PC-3 (cell line): ENCODE results near the gene ETFB. TPM values are rescaled to one million over a fixed set of nuclear protein-coding genes. Genes with fewer than 3 reads are reported as not detected.
A peak's percentile ranks its signal among the peaks of the same experiment; 100 is the strongest.

Experiments
- ATAC-seq: fragments of 200-7000 bp; cut with Tn5 transposase; 2 replicates; pipeline ENCODE4 v1.9.1; 2020; ENCODE audit warnings: mild to moderate bottlenecking, moderate library complexity
- BruUV-seq: library from RNA; stranded (reverse); fragments of 400-500 nt; replicated peaks from 2 replicates; lab custom pipeline; 2021; lab: Mats Ljungman, UMichigan
- CTCF ChIA-PET: fragments of 300-600 bp; sonication (Branson Sonifier 250); formaldehyde crosslinking; loops from one replicate; lab custom pipeline; 2022; ENCODE audit warnings: antibody characterized with exemption; lab: Charles Lee
- POLR2A ChIA-PET: fragments of 300-600 bp; sonication (Branson Sonifier 250); formaldehyde crosslinking; loops from one replicate; lab custom pipeline; 2022; ENCODE audit warnings: antibody characterized with exemption; ENCODE audit not compliant: unreplicated experiment; lab: Charles Lee
- DNase-seq: peaks from one replicate; pipeline ENCODE4 v3.0.0-alpha.2; 2015
- H2AFZ ChIP-seq: fragments of 300-600 bp; sonication (generic); 2 replicates; pipeline ENCODE4 v1.6.0; 2016; ENCODE audit warnings: antibody characterized with exemption, low read length
- H3F3A ChIP-seq: fragments of 300-600 bp; sonication (generic); one replicate; pipeline ENCODE4 v1.6.0; 2017; ENCODE audit warnings: antibody characterized with exemption, low read length, control low read depth, mild to moderate bottlenecking; ENCODE audit not compliant: unreplicated experiment
- H3K27ac ChIP-seq: fragments of 300-600 bp; sonication (generic); 2 replicates; pipeline ENCODE4 v1.5.1; 2016; ENCODE audit warnings: mild to moderate bottlenecking, low read length
- H3K27me3 ChIP-seq: fragments of 300-600 bp; sonication (generic); 2 replicates; pipeline ENCODE4 v1.6.1; 2016; ENCODE audit warnings: low read length, mixed read lengths
- H3K36me3 ChIP-seq: fragments of 300-600 bp; sonication (generic); 2 replicates; pipeline ENCODE4 v1.6.1; 2016; ENCODE audit warnings: low read depth, mixed run types, low read length, mixed read lengths
- H3K4me1 ChIP-seq: fragments of 300-600 bp; sonication (generic); 2 replicates; pipeline ENCODE4 v1.5.1; 2016; ENCODE audit warnings: low read length; ENCODE audit not compliant: insufficient read depth
- H3K4me2 ChIP-seq: fragments of 300-600 bp; sonication (generic); 2 replicates; pipeline ENCODE4 v1.6.0; 2016; ENCODE audit warnings: low read length
- H3K4me3 ChIP-seq: fragments of 300-600 bp; sonication (generic); 2 replicates; pipeline ENCODE4 v1.5.1; 2016; ENCODE audit warnings: mild to moderate bottlenecking, low read length, mixed read lengths
- H3K79me2 ChIP-seq: fragments of 300-600 bp; sonication (generic); 2 replicates; pipeline ENCODE4 v1.6.1; 2017; ENCODE audit warnings: low read length, mixed read lengths
- H3K9ac ChIP-seq: fragments of 300-600 bp; sonication (generic); 2 replicates; pipeline ENCODE4 v1.6.0; 2016; ENCODE audit warnings: mild to moderate bottlenecking, low read length
- H3K9me2 ChIP-seq: fragments of 300-600 bp; sonication (generic); replicated peaks from 2 replicates; pipeline ENCODE4 v1.6.1; 2016; ENCODE audit warnings: mixed run types, low read length, mixed read lengths
- H3K9me3 ChIP-seq: fragments of 300-600 bp; sonication (generic); 2 replicates; pipeline ENCODE4 v1.6.1; 2016; ENCODE audit warnings: low read length, mixed read lengths
- H4K20me1 ChIP-seq: fragments of 300-600 bp; sonication (generic); 2 replicates; pipeline ENCODE4 v1.6.1; 2016; ENCODE audit warnings: low read length, mixed read lengths
- EZH2 ChIP-seq: fragments of 300-600 bp; sonication (generic); IDR thresholded peaks from one replicate; pipeline ENCODE4 v1.6.1; 2017; ENCODE audit warnings: antibody characterized with exemption, mild to moderate bottlenecking, low read length; ENCODE audit not compliant: unreplicated experiment
- EZH2phosphoT487 ChIP-seq: fragments of 300-600 bp; sonication (generic); IDR thresholded peaks from 2 replicates; pipeline ENCODE4 v1.6.1; 2018; ENCODE audit warnings: mild to moderate bottlenecking, antibody characterized with exemption, low read length, borderline replicate concordance
- intact Hi-C: fragments of 100-400 bp; cut with micrococcal nuclease; formaldehyde crosslinking; loops from 2 replicates; pipeline ENCODE4 v1.9.0; 2023
- total RNA-seq: library from RNA; depleted of rRNA; stranded (reverse); fragments of >200 nt; gene quantifications from 2 replicates; pipeline ENCODE4 v1.2.3, GENCODE V29; 2014
- TF ChIP-seq, protein P1 (sequence below): fragments of 300-600 bp; sonication (generic); conservative IDR thresholded peaks from 2 replicates; pipeline ENCODE4 v1.5.1; 2017; ENCODE audit warnings: antibody characterized with exemption, low read depth, mild to moderate bottlenecking, low read length

ETFB gene
- total RNA-seq, 1 experiment from 2014 or later: 249 TPM

DNA sequence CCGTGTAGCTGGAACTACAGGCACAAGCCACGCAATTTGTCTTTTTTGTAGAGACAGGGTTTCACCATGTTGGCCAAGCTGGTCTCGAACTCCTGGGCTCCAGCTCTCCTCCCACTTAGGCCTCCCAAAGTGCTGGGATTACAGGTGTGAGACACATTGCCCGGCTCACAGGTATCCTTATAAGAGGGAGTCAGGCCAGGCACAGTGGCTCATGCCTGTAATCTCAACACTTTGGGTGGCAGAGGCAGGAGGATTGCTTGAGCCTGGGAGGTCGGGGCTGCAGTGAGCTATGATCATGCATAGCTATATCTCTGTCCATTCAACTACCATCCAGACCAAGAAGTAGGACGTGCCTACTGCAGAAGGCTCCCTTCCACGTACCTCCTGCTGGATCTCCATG is 64.9 kb downstream of the ETFB start:
- Histone ChIP-seq H3K9me2 (no peaks in the 10 kb centered on the region), H3K4me1 (no peaks in the 10 kb centered on the region), H2AFZ (no peak overlapping the region), H3K27ac (no peak overlapping the region), H3K36me3 (no peaks in the 10 kb centered on the region), H3K9me3 (no peaks in the 10 kb centered on the region), H3K4me2 (no peak overlapping the region), H4K20me1 (no peaks in the 10 kb centered on the region), H3K27me3 (peaks cover 41% of the 10 kb centered on the region), H3K9ac (no peak overlapping the region), H3K4me3 (no peak overlapping the region), H3F3A (no peaks in the 10 kb centered on the region), H3K79me2 (no peaks in the 10 kb centered on the region)
- TF ChIP-seq EZH2phosphoT487 (no peak), EZH2 (no peak)
- TF ChIP-seq, protein P1, sequence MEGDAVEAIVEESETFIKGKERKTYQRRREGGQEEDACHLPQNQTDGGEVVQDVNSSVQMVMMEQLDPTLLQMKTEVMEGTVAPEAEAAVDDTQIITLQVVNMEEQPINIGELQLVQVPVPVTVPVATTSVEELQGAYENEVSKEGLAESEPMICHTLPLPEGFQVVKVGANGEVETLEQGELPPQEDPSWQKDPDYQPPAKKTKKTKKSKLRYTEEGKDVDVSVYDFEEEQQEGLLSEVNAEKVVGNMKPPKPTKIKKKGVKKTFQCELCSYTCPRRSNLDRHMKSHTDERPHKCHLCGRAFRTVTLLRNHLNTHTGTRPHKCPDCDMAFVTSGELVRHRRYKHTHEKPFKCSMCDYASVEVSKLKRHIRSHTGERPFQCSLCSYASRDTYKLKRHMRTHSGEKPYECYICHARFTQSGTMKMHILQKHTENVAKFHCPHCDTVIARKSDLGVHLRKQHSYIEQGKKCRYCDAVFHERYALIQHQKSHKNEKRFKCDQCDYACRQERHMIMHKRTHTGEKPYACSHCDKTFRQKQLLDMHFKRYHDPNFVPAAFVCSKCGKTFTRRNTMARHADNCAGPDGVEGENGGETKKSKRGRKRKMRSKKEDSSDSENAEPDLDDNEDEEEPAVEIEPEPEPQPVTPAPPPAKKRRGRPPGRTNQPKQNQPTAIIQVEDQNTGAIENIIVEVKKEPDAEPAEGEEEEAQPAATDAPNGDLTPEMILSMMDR: no peak
- intact Hi-C loops: no loop called here
- CTCF ChIA-PET: no interaction called here
- DNase-seq (no peak), ATAC-seq (no peak)
- POLR2A ChIA-PET: no interaction called here
- no TSS peak for BruUV-seq

DNA sequence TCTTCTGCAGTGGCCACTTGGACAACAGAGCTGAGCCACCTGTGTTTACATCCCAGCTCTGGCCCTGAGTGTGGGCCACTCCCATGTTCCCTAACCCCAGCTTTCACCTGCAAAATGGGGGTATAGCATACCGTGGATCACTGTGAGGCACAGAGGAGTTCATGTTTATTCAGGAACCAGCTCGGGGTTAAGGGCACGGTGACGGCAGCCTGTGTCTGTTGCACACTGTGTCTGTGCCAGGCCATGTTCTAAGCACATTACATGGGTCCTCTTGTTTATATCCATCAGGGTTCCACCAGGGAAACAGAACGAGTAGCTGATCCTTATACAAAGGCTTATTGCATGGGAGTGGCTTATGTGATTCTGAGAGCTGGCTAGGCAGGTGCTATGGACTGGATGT is 68.8 kb downstream of the ETFB start:
- Histone ChIP-seq H3K27ac (no peak overlapping the region), H3F3A (no peaks in the 10 kb centered on the region), H3K79me2 (no peaks in the 10 kb centered on the region), H3K9me2 (no peaks in the 10 kb centered on the region), H3K36me3 (no peaks in the 10 kb centered on the region), H3K4me3 (no peak overlapping the region), H3K27me3 (peaks cover 76% of the 10 kb centered on the region), H3K4me1 (no peaks in the 10 kb centered on the region), H2AFZ (no peak overlapping the region), H3K9me3 (no peaks in the 10 kb centered on the region), H4K20me1 (no peaks in the 10 kb centered on the region), H3K9ac (no peak overlapping the region), H3K4me2 (no peak overlapping the region)
- ChIA-PET POLR2A (no interaction called here), CTCF (no interaction called here)
- intact Hi-C loops: no loop called here
- no peak for TF ChIP-seq EZH2
- TF ChIP-seq, protein P1: no peak
- no peak for TF ChIP-seq EZH2phosphoT487
- no peak for DNase-seq
- no TSS peak for BruUV-seq
- no peak for ATAC-seq

DNA sequence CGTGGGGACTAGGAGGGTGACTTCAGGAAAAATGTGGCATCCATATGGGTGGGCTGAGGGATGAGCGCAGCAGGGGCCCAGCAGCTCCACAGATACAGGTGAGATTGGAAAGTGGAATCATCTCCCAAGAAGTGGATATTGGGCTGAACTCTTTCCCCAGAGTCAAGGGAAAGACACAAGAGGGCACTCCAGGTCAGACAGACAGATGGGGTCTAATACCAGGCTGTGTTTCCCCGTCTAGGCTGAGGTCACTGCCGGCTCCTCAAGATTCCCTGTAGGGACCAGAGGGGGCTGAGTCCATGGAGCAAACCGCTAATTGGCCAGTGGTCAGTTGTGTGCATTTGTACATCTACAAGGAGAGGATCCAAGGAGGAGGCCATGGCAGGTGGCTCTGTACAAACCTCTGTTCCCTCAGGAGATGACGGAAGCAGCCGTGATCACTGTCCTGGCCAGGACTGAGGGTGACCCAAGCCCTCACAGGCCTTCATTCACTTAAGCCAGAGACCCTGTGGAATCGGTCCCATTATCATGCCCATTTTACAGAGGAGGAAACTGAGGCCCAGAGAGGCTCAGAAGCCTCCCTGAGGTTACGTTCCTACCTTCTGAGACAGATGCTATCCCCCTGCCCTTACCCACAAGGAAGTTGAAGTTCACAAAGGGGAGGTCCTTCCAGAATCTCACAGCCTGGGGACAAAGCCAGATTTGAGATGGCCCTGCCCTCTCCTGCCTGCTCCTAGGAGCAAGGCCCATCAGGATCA is 69.7 kb downstream of the ETFB start:
- H4K20me1 ChIP-seq: no peaks in the 10 kb centered on the region
- H3K9me2 ChIP-seq: no peaks in the 10 kb centered on the region
- intact Hi-C loops: no loop called here
- no peak overlapping the region for H3K9ac ChIP-seq
- H3K4me3 ChIP-seq: no peak overlapping the region
- DNase-seq (peak; percentile 23), ATAC-seq (peak; percentile 29; the same call in 1 of the 2 replicates)
- no peaks in the 10 kb centered on the region for H3K36me3 ChIP-seq
- no TSS peak for BruUV-seq
- H3K9me3 ChIP-seq: no peaks in the 10 kb centered on the region
- TF ChIP-seq EZH2 (no peak), EZH2phosphoT487 (no peak)
- TF ChIP-seq, protein P1: no peak; the same call in 1 of the 2 replicates
- no peak overlapping the region for H2AFZ ChIP-seq
- no peaks in the 10 kb centered on the region for H3K4me1 ChIP-seq
- CTCF ChIA-PET: interaction anchor here (0.8 kb wide), 1 partner anchor 82 kb away, joined by 6 read pairs; no protein-coding TSS in a partner anchor
- no peaks in the 10 kb centered on the region for H3K79me2 ChIP-seq
- H3K27me3 ChIP-seq: peaks cover 78% of the 10 kb centered on the region
- no peak overlapping the region for H3K27ac ChIP-seq
- POLR2A ChIA-PET: no interaction called here
- H3K4me2 ChIP-seq: no peak overlapping the region
- H3F3A ChIP-seq: no peaks in the 10 kb centered on the region
